Keratinocyte (primary cell): ENCODE data around the gene CCDC102A. TPM values are rescaled to one million over a fixed set of nuclear protein-coding genes. Genes with fewer than 3 reads are reported as not detected.

ENCODE experiments used
- DNase-seq: peaks from one replicate; pipeline ENCODE4 v3.0.0-alpha.2; 2011; ENCODE audit warnings: low read depth, missing footprints, low spot score
- FAIRE-seq: peaks from 2 replicates; lab custom pipeline; 2011; peaks lifted over from hg19 to GRCh38; lab: Jason Lieb, UNC
- H2AFZ ChIP-seq: 2 replicates; pipeline ENCODE4 v1.6.0; 2012; ENCODE audit warnings: low read length, control low read depth, inconsistent platforms; ENCODE audit not compliant: control insufficient read depth
- H3K27ac ChIP-seq: 2 replicates; pipeline ENCODE4 v1.5.1; 2011; ENCODE audit warnings: low read length; ENCODE audit not compliant: control insufficient read depth, insufficient read depth
- H3K27me3 ChIP-seq: 3 replicates; pipeline ENCODE4 v1.6.0; 2011; ENCODE audit warnings: low read length; ENCODE audit not compliant: control insufficient read depth, insufficient read depth; ENCODE audit errors: extremely low read depth
- H3K36me3 ChIP-seq, 2 experiments: 2 replicates in 1 of 2; 3 replicates in 1 of 2; pipeline ENCODE4 v1.5.1; 2011; ENCODE audit warnings: low read length in 2 of 2, mild to moderate bottlenecking in 1 of 2; ENCODE audit not compliant: control insufficient read depth in 2 of 2, insufficient read depth in 2 of 2; ENCODE audit errors: extremely low read depth in 1 of 2
- H3K4me1 ChIP-seq: 3 replicates; pipeline ENCODE4 v1.5.1; 2011; ENCODE audit warnings: low read length; ENCODE audit not compliant: control insufficient read depth, insufficient read depth; ENCODE audit errors: extremely low read depth
- H3K4me2 ChIP-seq: 3 replicates; pipeline ENCODE4 v1.6.0; 2011; ENCODE audit warnings: low read depth, low read length; ENCODE audit not compliant: control insufficient read depth, insufficient read depth; ENCODE audit errors: extremely low read depth
- H3K4me3 ChIP-seq, 3 experiments: fragments of 200-600 bp in 1 of 3; sonication (generic) in 1 of 3; 2 replicates in 2 of 3; 3 replicates in 1 of 3; pipeline ENCODE4 v1.5.1; 2011 to 2016; ENCODE audit warnings: low read length in 3 of 3, mild to moderate bottlenecking in 3 of 3, control low read depth in 2 of 3, inconsistent platforms in 1 of 3, low read depth in 1 of 3, mixed read lengths in 1 of 3, mixed run types in 1 of 3, moderate library complexity in 1 of 3; ENCODE audit not compliant: control insufficient read depth in 2 of 3, insufficient read depth in 2 of 3; ENCODE audit errors: extremely low read depth in 1 of 3
- H3K79me2 ChIP-seq: 2 replicates; pipeline ENCODE4 v1.6.0; 2012; ENCODE audit warnings: low read length; ENCODE audit not compliant: control insufficient read depth, insufficient read depth
- H3K9ac ChIP-seq: 3 replicates; pipeline ENCODE4 v1.6.0; 2011; ENCODE audit warnings: low read length; ENCODE audit not compliant: control insufficient read depth, insufficient read depth; ENCODE audit errors: extremely low read depth
- H3K9me1 ChIP-seq: 3 replicates; pipeline ENCODE4 v1.6.0; 2011; ENCODE audit warnings: low read length; ENCODE audit not compliant: control insufficient read depth, insufficient read depth; ENCODE audit errors: extremely low read depth
- H3K9me3 ChIP-seq: 2 replicates; pipeline ENCODE4 v1.5.1; 2012; ENCODE audit warnings: low read depth, low read length; ENCODE audit not compliant: control insufficient read depth
- H4K20me1 ChIP-seq: 3 replicates; pipeline ENCODE4 v1.6.0; 2011; ENCODE audit warnings: low read length; ENCODE audit not compliant: control insufficient read depth, insufficient read depth; ENCODE audit errors: extremely low read depth
- CTCF ChIP-seq, 3 experiments: IDR thresholded peaks in 1 of 3; conservative IDR thresholded peaks in 1 of 3; optimal IDR thresholded peaks in 1 of 3; 2 replicates in 2 of 3; 3 replicates in 1 of 3; pipeline versions ENCODE3 to v1.5.1; 2011; ENCODE audit warnings: low read length in 3 of 3, mild to moderate bottlenecking in 3 of 3, moderate library complexity in 2 of 3, control low read depth in 1 of 3, inconsistent platforms in 1 of 3; ENCODE audit not compliant: insufficient read depth in 2 of 3; ENCODE audit errors: extremely low read depth in 1 of 3
- EZH2 ChIP-seq: IDR thresholded peaks from one replicate; pipeline ENCODE4 v1.6.1; 2012; ENCODE audit warnings: inconsistent platforms, mild to moderate bottlenecking, low read length, moderate library complexity
- dilution Hi-C: fragments of 300-500 bp; cut with MboI; formaldehyde crosslinking; loops from one replicate; pipeline ENCODE4 v1.7.0; 2020; ENCODE audit warnings: low sequenced_read_pairs; ENCODE audit not compliant: extremely low pct_ligation_motif_present
- polyA plus RNA-seq, 5 experiments: library from polyadenylated mRNA; depleted of rRNA in 3 of 5; stranded (reverse) in 3 of 5; stranded (forward) in 1 of 5; unstranded in 1 of 5; fragments of >200 nt; gene quantifications; 1 replicate in 1 of 5; 2 replicates in 3 of 5; 3 replicates in 1 of 5; pipeline versions ENCODE4 v1.2.1 to v1.2.3, GENCODE V29; 2011 to 2012; ENCODE audit warnings: missing spikeins in 2 of 5, low read depth in 1 of 5, low replicate concordance in 1 of 5

Gene CCDC102A
- polyA plus RNA-seq, 1 donor (not counting 4 experiments of a cell fraction or from before 2014, with no cell fraction given) = 2.2 TPM

GRCh38 chr16:57526498-57526897 lies 9.9 kb downstream of the CCDC102A start:
- FAIRE-seq = no peak
- Histone ChIP-seq H3K4me1 (peaks cover 7% of the 10 kb centered on the region), H3K9ac (no peak overlapping the region), H3K9me3 (no peaks in the 10 kb centered on the region), H2AFZ (no peak overlapping the region), H3K79me2 (no peaks in the 10 kb centered on the region), H3K4me2 (no peak overlapping the region), H3K27ac (no peak overlapping the region), H3K36me3 (no peaks in the 10 kb centered on the region), H3K27me3 (no peaks in the 10 kb centered on the region), H3K4me3 (no peak overlapping the region), H4K20me1 (no peaks in the 10 kb centered on the region), H3K9me1 (no peaks in the 10 kb centered on the region)
- dilution Hi-C loops = no loop called here
- TF ChIP-seq EZH2 (no peak), CTCF (optimal IDR thresholded peaks at IDR 0.05 in 1 of 3, IDR thresholded peaks at IDR 0.05 in 1 of 3, conservative IDR thresholded peaks at IDR 0.05 in 1 of 3; ENCODE audit: extremely low read depth in 1 of 3, insufficient read depth in 2 of 3, low read length in 3 of 3) (no peak)
- DNase-seq = no peak

GRCh38 chr16:57525761-57526160 lies 10.6 kb downstream of the CCDC102A start:
- no peak overlapping the region for H3K27ac ChIP-seq
- no peak overlapping the region for H3K4me2 ChIP-seq
- DNase-seq = no peak
- no peak overlapping the region for H2AFZ ChIP-seq
- no peaks in the 10 kb centered on the region for H3K27me3 ChIP-seq
- TF ChIP-seq EZH2 (no peak), CTCF (optimal IDR thresholded peaks at IDR 0.05 in 1 of 3, IDR thresholded peaks at IDR 0.05 in 1 of 3, conservative IDR thresholded peaks at IDR 0.05 in 1 of 3; ENCODE audit: extremely low read depth in 1 of 3, insufficient read depth in 2 of 3, low read length in 3 of 3) (no peak)
- H3K9ac ChIP-seq = no peak overlapping the region
- peaks cover 7% of the 10 kb centered on the region for H3K4me1 ChIP-seq
- dilution Hi-C loops = no loop called here
- H3K4me3 ChIP-seq = no peak overlapping the region
- no peaks in the 10 kb centered on the region for H3K36me3 ChIP-seq
- FAIRE-seq = no peak
- H3K9me3 ChIP-seq = no peaks in the 10 kb centered on the region
- H3K9me1 ChIP-seq = no peaks in the 10 kb centered on the region
- no peaks in the 10 kb centered on the region for H3K79me2 ChIP-seq
- H4K20me1 ChIP-seq = no peaks in the 10 kb centered on the region
